ENCODE results near the gene CHRND.

DNA sequence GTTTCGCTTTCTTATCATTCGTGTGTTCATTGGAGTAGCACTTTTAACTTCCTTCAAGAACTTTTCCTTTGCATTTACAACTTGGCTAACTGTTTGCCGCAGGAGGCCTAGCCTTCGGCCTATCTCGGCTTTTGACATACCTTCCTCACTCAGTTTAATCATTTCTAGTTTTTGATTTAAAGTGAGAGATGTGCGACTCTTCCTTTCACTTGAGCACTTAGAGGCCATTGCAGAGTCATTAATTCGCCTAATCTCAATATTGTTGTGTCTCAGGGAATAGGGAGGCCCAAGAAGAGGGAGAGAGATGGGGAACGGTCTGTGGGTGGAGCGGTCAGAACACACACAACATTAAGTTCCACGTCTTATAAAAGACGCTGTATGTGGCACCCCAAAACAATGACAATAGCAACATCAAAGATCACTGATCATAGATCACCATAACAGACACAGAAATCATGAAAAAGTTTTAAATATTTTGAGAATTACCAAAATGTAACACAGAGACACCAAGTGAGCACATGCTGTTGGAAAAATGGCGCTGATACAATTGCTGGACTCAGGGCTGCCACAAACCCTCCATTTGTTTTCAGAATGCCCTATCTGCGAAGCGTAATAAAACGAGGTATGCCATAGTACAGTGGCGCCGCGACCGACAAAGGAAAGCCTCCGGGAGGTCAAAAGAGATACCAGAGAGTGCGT, 23.8 kb downstream of the CHRND start:
- TF ChIP-seq POLR2A (IDR thresholded peaks at IDR 0.05; ENCODE audit: low read length): no peak
- TF ChIP-seq GATA1 (IDR thresholded peaks at IDR 0.05; ENCODE audit: low read depth, low read length): no peak
